RWPE1 (cell line): ENCODE data around the gene OR2AT4.
"Not testable (repeated sequence)": the region's sequence is repeated elsewhere in the genome, so short reads cannot be mapped to it uniquely, and the experiment has no call there.

ENCODE experiments used
- CTCF ChIA-PET: fragments of 350-600 bp; sonication (Branson Sonifier 250); formaldehyde crosslinking; extraction: SDS; loops from one replicate; lab custom pipeline; 2021; lab: Yijun Ruan, JAX
- POLR2A ChIA-PET: fragments of 400-600 bp; formaldehyde crosslinking; extraction: SDS; loops from one replicate; lab custom pipeline; 2020; ENCODE audit warnings: antibody characterized with exemption; ENCODE audit not compliant: low non-redundant PET; lab: Yijun Ruan, JAX
- DNase-seq: peaks from one replicate; pipeline ENCODE4 v3.0.0; 2012; ENCODE audit warnings: low spot score
- H3K27ac ChIP-seq: fragments of 450-650 bp; 2 replicates; pipeline ENCODE4 v1.5.1; 2017
- CTCF ChIP-seq: fragments of 450-650 bp; conservative IDR thresholded peaks from 2 replicates; pipeline ENCODE4 v1.5.1; 2017; ENCODE audit warnings: low read depth, mild to moderate bottlenecking

OR2AT4 gene

GRCh38 chr11:75097173-75097557, 489 bp upstream of the OR2AT4 start:
- CTCF ChIA-PET: no interaction called here
- H3K27ac ChIP-seq: no peak overlapping the region
- TF ChIP-seq CTCF: no peak
- DNase-seq: no peak
- POLR2A ChIA-PET: no interaction called here

GRCh38 chr11:75094382-75094781, 2.3 kb downstream of the OR2AT4 start:
- DNase-seq, CTCF ChIA-PET, H3K27ac ChIP-seq: not testable (repeated sequence)
- POLR2A ChIA-PET: interaction anchor here (0.7 kb wide), 1 partner anchor 111 kb away, joined by 8 read pairs; no protein-coding TSS in a partner anchor

- CTCF ChIA-PET: no interaction called here
- no peak for TF ChIP-seq CTCF
- DNase-seq: no peak
- no peak overlapping the region for H3K27ac ChIP-seq
- POLR2A ChIA-PET: no interaction called here
Observed at GRCh38 chr11:75090671-75091177, 6.0 kb downstream of the OR2AT4 start.

- ChIA-PET CTCF (interaction anchor here (0.6 kb wide), 1 partner anchor 65 kb away, joined by 4 read pairs; no protein-coding TSS in a partner anchor), POLR2A (no interaction called here)
- DNase-seq: no peak
- no peak overlapping the region for H3K27ac ChIP-seq
- no peak for TF ChIP-seq CTCF
Observed at GRCh38 chr11:75087319-75088305, 9.1 kb downstream of the OR2AT4 start.

- DNase-seq: no peak
- CTCF ChIA-PET: no interaction called here
Observed at GRCh38 chr11:75084883-75085282, 11.8 kb downstream of the OR2AT4 start.

GRCh38 chr11:75083217-75083605, 13.5 kb downstream of the OR2AT4 start:
- ChIA-PET POLR2A (no interaction called here), CTCF (no interaction called here)
- no peak for DNase-seq
- no peak overlapping the region for H3K27ac ChIP-seq
- TF ChIP-seq CTCF: no peak

More at GRCh38 chr11:75084883-75085282, 11.8 kb downstream of the OR2AT4 start:
- POLR2A ChIA-PET: no interaction called here
- H3K27ac ChIP-seq: no peak overlapping the region
- TF ChIP-seq CTCF: no peak
